ENCODE measurements around the gene SUPT20H. TPM values are rescaled to one million over a fixed set of nuclear protein-coding genes. Genes with fewer than 3 reads are reported as not detected.

The SUPT20H gene
- total and polyA plus RNA-seq, 2 experiments from 2014 or later: 49.8 to 64.2 TPM

DNA sequence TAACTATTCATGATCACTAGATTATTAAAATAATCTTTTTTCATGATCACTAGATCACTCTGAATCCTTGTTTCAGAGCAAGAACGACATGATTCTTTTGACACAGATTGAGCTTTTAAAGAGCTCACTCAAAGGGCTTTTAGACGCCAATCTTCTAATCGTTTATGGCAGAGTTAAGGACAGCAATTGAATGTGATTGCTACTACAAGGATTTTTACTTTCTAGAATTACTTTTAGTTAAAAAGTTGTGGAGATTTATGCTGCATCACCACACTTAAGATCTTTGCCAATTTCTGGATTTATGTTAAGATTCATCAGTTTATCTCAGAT, 57.6 kb downstream of the SUPT20H start:
- Histone ChIP-seq H3K4me1 (ENCODE audit: low read depth) (peaks cover 6% of the 10 kb centered on the region), H3K36me3 (peaks cover 32% of the 10 kb centered on the region), H3K4me3 (peak overlapping the region; percentile 93), H3K27me3 (no peaks in the 10 kb centered on the region), H3K27ac (no peak overlapping the region), H3K9me3 (ENCODE audit: low read depth) (no peaks in the 10 kb centered on the region)
- TF ChIP-seq, protein P1, sequence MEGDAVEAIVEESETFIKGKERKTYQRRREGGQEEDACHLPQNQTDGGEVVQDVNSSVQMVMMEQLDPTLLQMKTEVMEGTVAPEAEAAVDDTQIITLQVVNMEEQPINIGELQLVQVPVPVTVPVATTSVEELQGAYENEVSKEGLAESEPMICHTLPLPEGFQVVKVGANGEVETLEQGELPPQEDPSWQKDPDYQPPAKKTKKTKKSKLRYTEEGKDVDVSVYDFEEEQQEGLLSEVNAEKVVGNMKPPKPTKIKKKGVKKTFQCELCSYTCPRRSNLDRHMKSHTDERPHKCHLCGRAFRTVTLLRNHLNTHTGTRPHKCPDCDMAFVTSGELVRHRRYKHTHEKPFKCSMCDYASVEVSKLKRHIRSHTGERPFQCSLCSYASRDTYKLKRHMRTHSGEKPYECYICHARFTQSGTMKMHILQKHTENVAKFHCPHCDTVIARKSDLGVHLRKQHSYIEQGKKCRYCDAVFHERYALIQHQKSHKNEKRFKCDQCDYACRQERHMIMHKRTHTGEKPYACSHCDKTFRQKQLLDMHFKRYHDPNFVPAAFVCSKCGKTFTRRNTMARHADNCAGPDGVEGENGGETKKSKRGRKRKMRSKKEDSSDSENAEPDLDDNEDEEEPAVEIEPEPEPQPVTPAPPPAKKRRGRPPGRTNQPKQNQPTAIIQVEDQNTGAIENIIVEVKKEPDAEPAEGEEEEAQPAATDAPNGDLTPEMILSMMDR (IDR thresholded peaks at IDR 0.05; ENCODE audit: low read depth, low read length): no peak
- DNase-seq (ENCODE audit: low read depth in 1 of 2, low spot score in 1 of 2): no peak

DNA sequence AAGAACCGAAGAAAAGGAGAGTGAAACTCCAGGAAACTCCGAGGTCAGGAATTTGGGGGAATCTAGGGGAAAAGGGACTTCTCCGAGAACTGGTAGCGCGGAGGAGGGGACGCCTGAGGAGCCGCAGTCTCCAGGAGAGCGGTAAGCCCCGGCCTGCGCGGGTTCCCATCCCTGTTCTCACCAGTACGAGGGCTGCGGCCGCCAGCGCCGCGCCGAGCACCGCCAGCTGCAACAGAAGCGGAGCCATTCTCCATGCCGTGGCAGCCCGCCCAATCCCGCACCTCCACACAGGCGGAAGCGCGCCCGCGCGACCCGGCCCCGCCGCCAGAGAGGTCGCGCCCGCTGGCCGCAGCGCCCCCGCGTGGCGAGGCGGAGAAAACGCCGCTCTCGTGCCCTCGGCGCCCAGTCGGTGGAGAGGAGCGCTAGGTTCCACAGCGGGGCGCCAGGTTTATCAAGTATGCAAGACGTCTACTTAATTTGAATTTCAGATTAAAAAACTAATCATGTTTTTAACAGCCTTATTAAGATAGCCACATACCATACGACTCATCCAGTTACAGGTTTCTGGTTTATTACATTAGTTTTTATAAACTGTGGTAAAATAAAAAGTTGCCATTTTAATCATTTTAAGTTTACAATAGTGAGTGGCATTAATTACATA, 60.3 kb downstream of the SUPT20H start, which contains the start of gene ALG5:
TSS of gene ALG5 (minus strand) at position 287 of the 661 bp plus-strand sequence. CDS start at position 247, 40 bp downstream.
- TF ChIP-seq, protein P1 (IDR thresholded peaks at IDR 0.05; ENCODE audit: low read depth, low read length): peak; percentile 76

DNA sequence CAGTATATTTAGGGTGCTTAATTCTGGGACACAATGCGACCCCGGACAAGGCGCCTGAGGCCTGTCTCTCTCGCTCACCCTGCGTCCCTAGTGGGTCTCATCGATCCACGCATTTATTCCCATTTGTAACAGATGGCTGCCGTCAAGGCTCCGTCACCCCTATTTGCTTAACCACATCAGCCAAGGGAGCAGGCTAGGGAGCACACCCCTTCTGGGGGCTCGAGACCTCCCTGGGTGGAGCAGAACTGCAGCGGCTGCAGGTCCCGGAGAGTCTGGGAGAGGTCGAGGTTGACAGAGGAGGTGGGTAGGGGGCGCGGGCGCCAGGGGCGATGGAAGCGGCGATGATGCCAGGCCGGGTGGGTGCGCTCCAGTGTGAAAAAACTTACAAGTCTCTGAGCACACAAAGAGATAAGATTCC, 60.9 kb downstream of the SUPT20H start:
- Histone ChIP-seq H3K4me1 (ENCODE audit: low read depth) (peaks cover 6% of the 10 kb centered on the region), H3K36me3 (peaks cover 24% of the 10 kb centered on the region), H3K4me3 (peak overlapping the region; percentile 93), H3K9me3 (ENCODE audit: low read depth) (no peaks in the 10 kb centered on the region), H3K27me3 (no peaks in the 10 kb centered on the region), H3K27ac (peak overlapping the region; percentile 98)
- TF ChIP-seq, protein P1 (IDR thresholded peaks at IDR 0.05; ENCODE audit: low read depth, low read length): no peak
- peak; percentile 8 to 32 for DNase-seq (ENCODE audit: low read depth in 1 of 2, low spot score in 1 of 2)

More for the DNA sequence above, 60.3 kb downstream of the SUPT20H start, which contains the start of gene ALG5:
- H3K27me3 ChIP-seq: no peaks in the 10 kb centered on the region
- peak within 1 kb of the TSS; percentile 93 for H3K4me3 ChIP-seq
- peak within 1 kb of the TSS; percentile 98 for H3K27ac ChIP-seq
- H3K36me3 ChIP-seq: peaks cover 21% of the 10 kb centered on the region
- H3K4me1 ChIP-seq (ENCODE audit: low read depth): peaks cover 6% of the 10 kb centered on the region
- peak; percentile 93 to 94 for DNase-seq (ENCODE audit: low read depth in 1 of 2, low spot score in 1 of 2)
- no peaks in the 10 kb centered on the region for H3K9me3 ChIP-seq (ENCODE audit: low read depth)

DNA sequence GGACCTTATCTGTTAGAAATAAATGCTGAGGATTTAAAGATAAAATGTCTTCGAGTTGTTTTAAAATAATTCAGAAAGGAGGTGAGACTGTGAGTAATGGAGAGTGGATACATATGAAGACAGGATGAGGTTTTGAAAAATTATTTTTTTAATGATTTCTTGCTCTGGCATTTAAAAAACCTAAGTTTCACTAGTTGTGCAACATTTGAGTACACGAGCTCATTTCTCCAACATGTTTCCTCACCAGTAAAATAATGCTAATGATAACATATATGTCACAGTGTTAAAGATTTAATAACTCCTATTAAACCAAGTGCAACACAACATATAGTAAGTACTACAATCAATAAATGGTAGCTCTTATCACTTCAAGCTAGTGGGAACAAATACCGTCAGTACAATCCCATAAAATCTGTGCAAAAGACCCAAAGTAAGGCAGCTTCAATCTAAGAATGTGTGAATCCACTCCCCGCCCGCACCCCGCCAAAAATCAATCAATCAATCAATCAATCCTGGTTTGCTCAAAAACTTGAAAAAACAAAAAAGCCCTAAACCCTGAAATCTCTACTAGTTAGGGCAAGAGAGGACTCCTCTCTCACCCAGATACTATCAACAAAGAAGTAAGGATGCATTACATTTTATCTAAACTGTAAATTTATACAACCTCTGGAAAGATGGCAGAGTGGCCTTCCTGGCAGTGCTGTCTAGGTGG, 61.6 kb downstream of the SUPT20H start:
- Histone ChIP-seq H3K4me3 (peak overlapping the region; percentile 93), H3K27me3 (no peaks in the 10 kb centered on the region), H3K27ac (peak overlapping the region; percentile 98), H3K4me1 (ENCODE audit: low read depth) (peaks cover 6% of the 10 kb centered on the region), H3K9me3 (ENCODE audit: low read depth) (no peaks in the 10 kb centered on the region), H3K36me3 (peaks cover 26% of the 10 kb centered on the region)
- TF ChIP-seq, protein P1 (IDR thresholded peaks at IDR 0.05; ENCODE audit: low read depth, low read length): no peak
- peak in 1 of 2 donors; percentile 10 for DNase-seq (ENCODE audit: low read depth in 1 of 2, low spot score in 1 of 2)

DNA sequence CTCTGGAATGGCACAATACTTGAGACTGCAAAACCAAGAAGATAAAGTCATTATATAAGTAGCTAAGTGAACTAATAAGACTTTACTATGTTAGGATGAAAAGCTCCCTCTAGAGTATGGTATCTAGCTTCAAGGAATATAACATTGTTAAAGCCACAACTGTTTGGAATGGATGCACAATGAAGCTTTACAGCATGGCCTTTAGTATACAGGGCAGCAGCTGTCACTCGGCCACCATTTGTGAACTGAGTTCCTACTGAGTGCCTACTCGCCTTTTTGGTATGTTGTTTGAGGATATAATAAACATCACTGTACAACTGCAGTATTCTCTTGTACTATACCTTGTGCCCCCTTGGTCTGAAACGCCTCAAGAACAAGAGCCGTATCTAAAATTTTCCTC, 67.1 kb downstream of the SUPT20H start:
- DNase-seq (ENCODE audit: low read depth in 1 of 2, low spot score in 1 of 2): no peak
- no peak overlapping the region for H3K4me3 ChIP-seq
- H3K27ac ChIP-seq: no peak overlapping the region
- TF ChIP-seq, protein P1 (IDR thresholded peaks at IDR 0.05; ENCODE audit: low read depth, low read length): no peak
- H3K4me1 ChIP-seq (ENCODE audit: low read depth): no peaks in the 10 kb centered on the region
- peaks cover 55% of the 10 kb centered on the region for H3K36me3 ChIP-seq
- no peaks in the 10 kb centered on the region for H3K9me3 ChIP-seq (ENCODE audit: low read depth)
- H3K27me3 ChIP-seq: no peaks in the 10 kb centered on the region
